Activated naive CD8-positive, alpha-beta T cell treated with anti-CD3 and anti-CD28 coated beads, Interleukin-2, amount 50 U/mL, for 24 hours (primary cell): ENCODE measurements around the gene TNFAIP8.

Experiments used
- ATAC-seq: fragments of 150-1000 bp; cut with Tn5 transposase; one replicate; pipeline ENCODE4 v1.10.0; 2021
- DNase-seq: peaks from one replicate; pipeline ENCODE4 v3.0.0; 2021
- H3K27ac Mint-ChIP-seq: one replicate; pipeline ENCODE4 v1.8.0; 2021; ENCODE audit warnings: mild to moderate bottlenecking, mixed read lengths
- H3K27me3 Mint-ChIP-seq: one replicate; pipeline ENCODE4 v1.8.0; 2021; ENCODE audit warnings: mixed read lengths
- H3K36me3 Mint-ChIP-seq: one replicate; pipeline ENCODE4 v1.8.0; 2021; ENCODE audit warnings: low read depth, mixed read lengths
- H3K4me1 Mint-ChIP-seq: one replicate; pipeline ENCODE4 v1.8.0; 2021; ENCODE audit warnings: mixed read lengths
- H3K4me3 Mint-ChIP-seq: one replicate; pipeline ENCODE4 v1.8.0; 2021; ENCODE audit warnings: mild to moderate bottlenecking, moderate library complexity, mixed read lengths
- H3K9me3 Mint-ChIP-seq: one replicate; pipeline ENCODE4 v1.8.0; 2021; ENCODE audit warnings: mixed read lengths

Gene TNFAIP8

DNA sequence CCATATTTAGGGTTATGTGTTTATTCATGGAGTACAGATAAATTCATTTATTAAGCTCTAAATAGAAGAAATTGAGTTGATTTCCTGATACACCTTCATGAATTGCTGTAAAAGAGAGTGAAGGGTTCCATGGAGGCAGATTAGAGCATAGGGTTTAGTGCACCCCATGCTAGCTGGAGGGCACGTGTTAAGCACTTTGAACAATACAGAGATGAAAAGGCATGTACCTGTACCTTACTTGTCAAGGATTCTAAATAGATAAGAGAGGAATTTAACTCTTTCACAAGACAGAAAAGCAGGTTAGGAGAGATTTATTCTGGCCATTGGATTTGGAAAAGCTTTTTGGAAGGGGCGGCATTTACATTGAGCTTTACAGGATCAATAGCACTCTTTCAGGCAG, 23.3 kb downstream of the TNFAIP8 start:
- Mint-ChIP-seq H3K4me1 (peaks cover 88% of the 10 kb centered on the region), H3K9me3 (no peaks in the 10 kb centered on the region), H3K27ac (peak overlapping the region; percentile 77), H3K27me3 (no peaks in the 10 kb centered on the region), H3K36me3 (peaks cover 59% of the 10 kb centered on the region), H3K4me3 (no peak overlapping the region)
- ATAC-seq (no peak), DNase-seq (no peak)

DNA sequence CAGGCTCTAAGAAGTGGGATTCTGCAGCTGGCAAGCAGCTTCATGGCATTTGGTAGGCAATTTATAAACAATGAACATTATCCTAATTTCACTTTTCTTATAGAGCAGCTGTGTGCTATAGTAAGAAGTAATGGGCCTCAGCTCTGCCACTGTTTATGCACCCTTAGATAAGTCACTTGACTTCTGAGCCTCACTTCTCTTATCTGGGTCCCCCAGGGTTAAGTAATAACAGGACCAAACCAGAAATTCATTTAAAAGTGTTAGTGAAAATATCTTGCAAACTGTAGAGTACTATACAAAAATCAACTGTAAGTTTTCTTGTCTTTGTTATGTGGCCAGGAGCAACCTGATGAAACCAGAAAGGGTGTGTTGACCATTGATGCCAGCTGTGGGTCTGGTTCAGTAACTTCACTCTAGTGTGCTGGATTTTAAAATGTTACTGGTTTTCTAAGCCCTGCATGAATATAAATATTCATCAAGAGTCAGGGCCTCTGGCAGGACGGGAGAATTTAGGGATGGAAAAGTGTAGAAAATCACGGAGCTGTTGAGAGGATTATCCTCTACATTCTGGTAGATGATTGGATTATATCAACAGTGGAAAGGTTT, 24.2 kb downstream of the TNFAIP8 start:
- Mint-ChIP-seq H3K27me3 (no peaks in the 10 kb centered on the region), H3K27ac (peak overlapping the region; percentile 77), H3K36me3 (peaks cover 58% of the 10 kb centered on the region), H3K4me1 (peaks cover 88% of the 10 kb centered on the region), H3K4me3 (no peak overlapping the region), H3K9me3 (no peaks in the 10 kb centered on the region)
- no peak for DNase-seq
- no peak for ATAC-seq

DNA sequence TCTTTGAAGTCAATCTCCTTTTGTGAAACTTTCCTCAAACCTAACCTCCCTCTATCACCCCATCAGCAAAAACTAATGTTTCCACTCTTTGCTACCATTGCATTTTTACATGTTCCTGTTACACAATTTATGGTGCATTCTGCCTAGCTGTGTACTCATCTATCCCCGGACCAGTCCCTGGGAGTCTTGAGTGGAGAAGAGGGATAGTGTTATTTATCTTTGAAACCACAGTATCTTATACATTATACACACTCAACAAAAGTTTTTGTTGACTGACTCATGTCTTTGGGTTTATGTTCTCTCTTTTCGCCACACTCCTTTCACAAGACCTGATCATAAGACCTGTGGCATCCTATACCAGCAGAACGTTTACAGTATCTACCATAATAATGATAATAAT, 26.4 kb downstream of the TNFAIP8 start:
- H3K27ac Mint-ChIP-seq: peak overlapping the region; percentile 75
- DNase-seq (no peak), ATAC-seq (no peak)
- no peak overlapping the region for H3K4me3 Mint-ChIP-seq
- H3K27me3 Mint-ChIP-seq: no peaks in the 10 kb centered on the region
- no peaks in the 10 kb centered on the region for H3K9me3 Mint-ChIP-seq
- H3K4me1 Mint-ChIP-seq: peaks cover 97% of the 10 kb centered on the region
- peaks cover 60% of the 10 kb centered on the region for H3K36me3 Mint-ChIP-seq

DNA sequence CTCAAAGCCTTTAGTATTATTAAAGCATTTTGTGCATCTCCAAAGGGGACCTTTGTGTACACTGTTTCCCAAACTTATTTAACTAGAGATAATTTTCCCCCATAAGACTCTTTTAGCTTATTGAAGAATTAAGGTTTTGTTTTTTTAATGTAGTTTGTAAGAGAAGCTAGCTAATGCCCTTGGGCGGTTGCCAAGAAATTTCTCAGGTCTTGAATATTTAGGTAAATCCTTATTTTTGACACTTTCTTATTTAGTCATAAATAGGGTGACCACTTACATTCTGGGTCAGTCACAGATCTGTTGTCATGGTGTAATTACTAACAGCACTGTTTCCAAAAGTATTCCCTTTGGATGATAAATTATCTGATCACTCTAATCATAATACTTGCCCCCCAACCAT, 27.2 kb downstream of the TNFAIP8 start:
- Mint-ChIP-seq H3K4me1 (peaks cover 97% of the 10 kb centered on the region), H3K4me3 (no peak overlapping the region), H3K27ac (peak overlapping the region; percentile 91), H3K27me3 (no peaks in the 10 kb centered on the region), H3K36me3 (peaks cover 55% of the 10 kb centered on the region), H3K9me3 (no peaks in the 10 kb centered on the region)
- ATAC-seq: no peak
- DNase-seq: no peak

DNA sequence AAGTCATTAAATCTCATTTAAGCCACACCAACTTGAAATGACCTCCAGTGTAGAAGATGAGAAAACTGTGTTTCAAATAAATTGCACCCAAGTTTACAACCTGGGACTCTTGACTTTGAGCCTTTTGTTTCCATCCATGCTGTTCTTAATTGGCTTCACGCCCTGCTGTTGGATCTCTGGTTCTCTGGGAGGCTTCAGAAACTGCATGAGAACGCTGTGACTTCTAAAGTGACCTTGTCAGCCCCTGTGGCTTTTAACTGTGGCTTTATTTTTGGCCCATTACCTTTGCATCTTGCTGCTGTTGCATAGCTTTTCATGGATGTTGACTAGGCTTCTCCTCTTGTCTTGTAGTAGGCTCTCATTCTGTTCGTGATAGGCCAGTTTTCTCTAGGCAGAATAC, 29.3 kb downstream of the TNFAIP8 start:
- Mint-ChIP-seq H3K4me1 (peaks cover 96% of the 10 kb centered on the region), H3K27ac (peak overlapping the region; percentile 91), H3K9me3 (no peaks in the 10 kb centered on the region), H3K27me3 (no peaks in the 10 kb centered on the region), H3K36me3 (peaks cover 59% of the 10 kb centered on the region), H3K4me3 (peak overlapping the region; percentile 22)
- no peak for ATAC-seq
- no peak for DNase-seq

DNA sequence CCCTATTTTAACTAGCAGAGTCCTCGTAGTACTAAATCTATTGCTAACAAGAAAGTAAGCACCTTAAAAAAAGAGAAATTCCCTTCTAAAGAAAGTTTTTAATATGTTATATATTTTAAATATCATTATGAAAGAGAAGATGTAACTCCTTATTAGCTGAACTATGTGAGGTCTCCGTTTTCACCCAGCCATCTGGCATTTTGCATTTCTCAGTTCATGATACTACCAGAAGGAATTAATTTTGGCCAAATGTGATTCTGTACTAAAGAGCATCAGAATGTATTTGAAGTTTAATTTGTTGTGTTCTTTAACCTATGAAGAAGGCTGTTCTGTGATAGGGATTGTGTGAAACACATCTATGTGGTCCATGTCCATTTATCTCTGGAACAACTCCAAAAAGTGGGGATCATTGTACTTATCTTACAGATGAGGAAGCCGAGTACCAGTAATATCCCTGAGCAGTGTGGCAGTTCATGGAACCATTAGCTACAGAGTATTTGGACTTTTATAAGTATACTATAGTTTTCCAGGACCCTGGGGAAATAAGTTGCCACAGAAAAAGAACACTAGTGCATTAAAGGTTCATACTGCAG, 29.8 kb downstream of the TNFAIP8 start:
- no peak for ATAC-seq
- DNase-seq: no peak
- H3K27me3 Mint-ChIP-seq: no peaks in the 10 kb centered on the region
- H3K4me1 Mint-ChIP-seq: peaks cover 97% of the 10 kb centered on the region
- H3K36me3 Mint-ChIP-seq: peaks cover 59% of the 10 kb centered on the region
- no peak overlapping the region for H3K4me3 Mint-ChIP-seq
- peak overlapping the region; percentile 91 for H3K27ac Mint-ChIP-seq
- H3K9me3 Mint-ChIP-seq: no peaks in the 10 kb centered on the region

DNA sequence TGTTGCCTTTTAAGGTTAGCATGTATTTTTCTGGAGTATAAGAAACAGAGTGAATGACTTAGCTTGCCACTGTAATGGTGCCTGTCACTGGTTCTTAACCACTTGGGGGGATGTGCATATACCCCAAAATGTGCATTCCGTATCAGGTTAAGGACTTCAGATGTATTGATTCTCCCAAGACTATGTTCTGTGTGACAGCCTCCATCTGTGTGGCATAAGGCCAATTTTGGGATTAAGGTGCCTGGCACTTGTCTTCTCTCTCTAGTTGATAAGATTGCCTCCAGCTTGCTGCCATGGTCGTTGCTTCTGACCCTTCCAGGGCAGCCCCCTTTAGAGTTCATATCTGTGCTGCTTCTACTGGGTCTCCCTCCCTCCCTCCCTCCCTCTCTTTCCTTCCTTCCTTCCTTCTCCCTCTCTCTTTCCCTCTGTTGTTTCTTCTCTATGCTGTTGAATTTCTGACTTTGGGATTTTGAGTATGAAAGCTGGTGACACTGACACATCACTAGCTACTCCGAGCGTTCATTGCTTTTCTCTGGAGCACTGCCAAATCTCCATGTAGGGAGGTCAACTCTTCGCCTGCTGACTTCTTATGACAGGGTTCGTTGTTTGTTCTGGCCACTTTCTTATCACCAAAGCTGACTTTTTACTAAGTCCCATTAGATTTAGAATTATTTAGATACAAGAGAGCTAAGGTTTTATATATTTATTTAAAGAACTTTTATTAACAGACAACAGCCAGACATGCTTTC, 31.0 kb downstream of the TNFAIP8 start:
- no peaks in the 10 kb centered on the region for H3K9me3 Mint-ChIP-seq
- H3K27me3 Mint-ChIP-seq: no peaks in the 10 kb centered on the region
- H3K4me3 Mint-ChIP-seq: no peak overlapping the region
- H3K4me1 Mint-ChIP-seq: peaks cover 95% of the 10 kb centered on the region
- peak overlapping the region; percentile 91 for H3K27ac Mint-ChIP-seq
- DNase-seq (no peak), ATAC-seq (no peak)
- peaks cover 62% of the 10 kb centered on the region for H3K36me3 Mint-ChIP-seq

DNA sequence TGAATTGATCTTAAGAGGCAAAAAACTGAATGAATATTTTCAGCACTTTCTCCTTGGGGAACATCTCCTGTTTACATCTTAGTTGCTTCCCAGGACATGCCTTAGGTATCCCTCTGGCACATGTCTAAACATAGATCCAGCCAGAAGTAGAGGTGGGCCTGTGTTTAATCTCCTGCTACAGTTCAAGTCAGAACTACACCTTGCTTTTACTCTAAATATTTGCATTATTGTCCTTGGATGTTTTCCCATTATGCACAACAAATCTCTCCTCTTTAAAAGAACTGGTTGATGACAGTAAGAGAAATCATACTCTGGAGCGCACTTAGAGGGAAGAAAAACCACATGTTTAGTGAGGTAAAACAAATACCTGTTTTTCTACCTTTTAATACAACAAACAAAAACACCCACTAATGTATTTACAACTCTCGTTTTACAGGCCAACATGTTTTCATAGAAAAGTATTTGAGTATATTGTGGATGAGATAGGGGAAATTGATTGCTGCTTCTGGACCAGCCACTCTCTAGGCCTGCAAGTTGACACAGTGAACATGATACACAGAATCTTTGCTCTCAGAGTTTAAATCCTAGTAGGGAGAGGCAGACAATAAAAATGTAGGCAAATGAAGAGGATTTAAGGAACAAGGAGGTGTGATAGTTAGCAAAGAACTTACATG, 32.3 kb downstream of the TNFAIP8 start:
- peaks cover 96% of the 10 kb centered on the region for H3K4me1 Mint-ChIP-seq
- ATAC-seq (no peak), DNase-seq (no peak)
- H3K4me3 Mint-ChIP-seq: no peak overlapping the region
- H3K9me3 Mint-ChIP-seq: no peaks in the 10 kb centered on the region
- peaks cover 69% of the 10 kb centered on the region for H3K36me3 Mint-ChIP-seq
- no peaks in the 10 kb centered on the region for H3K27me3 Mint-ChIP-seq
- peak overlapping the region; percentile 91 for H3K27ac Mint-ChIP-seq

DNA sequence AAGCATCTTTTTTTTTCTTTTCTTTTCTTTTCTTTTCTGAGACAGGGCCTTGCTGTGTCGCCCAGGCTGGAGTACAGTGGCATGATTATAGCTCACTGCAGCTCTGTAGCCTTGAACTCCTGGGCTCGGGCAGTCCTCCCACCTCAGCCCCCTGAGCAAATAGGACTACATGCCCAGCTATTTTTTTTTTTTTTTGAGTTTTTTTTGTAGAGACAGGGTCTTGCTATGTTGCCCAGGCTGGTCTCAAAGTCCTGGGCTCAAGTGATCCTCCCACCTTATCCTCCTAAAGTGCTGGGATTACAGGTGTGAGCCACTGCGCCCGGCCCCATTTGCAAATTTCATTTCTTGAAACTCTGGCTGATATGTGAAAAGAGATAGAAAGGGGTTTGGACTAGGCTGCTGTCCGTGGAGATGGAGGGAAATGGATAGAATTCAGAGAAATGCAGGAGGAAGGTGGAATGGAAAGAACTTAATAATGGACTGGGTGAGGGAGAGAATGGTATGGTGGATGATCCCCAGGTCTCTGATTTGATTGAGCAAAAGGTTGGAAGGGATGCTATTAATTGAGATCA, 32.9 kb downstream of the TNFAIP8 start:
- no peak for ATAC-seq
- H3K36me3 Mint-ChIP-seq: peaks cover 70% of the 10 kb centered on the region
- no peaks in the 10 kb centered on the region for H3K27me3 Mint-ChIP-seq
- H3K9me3 Mint-ChIP-seq: no peaks in the 10 kb centered on the region
- H3K4me1 Mint-ChIP-seq: peaks cover 96% of the 10 kb centered on the region
- peak overlapping the region; percentile 7 for H3K4me3 Mint-ChIP-seq
- no peak for DNase-seq
- H3K27ac Mint-ChIP-seq: peak overlapping the region; percentile 91

DNA sequence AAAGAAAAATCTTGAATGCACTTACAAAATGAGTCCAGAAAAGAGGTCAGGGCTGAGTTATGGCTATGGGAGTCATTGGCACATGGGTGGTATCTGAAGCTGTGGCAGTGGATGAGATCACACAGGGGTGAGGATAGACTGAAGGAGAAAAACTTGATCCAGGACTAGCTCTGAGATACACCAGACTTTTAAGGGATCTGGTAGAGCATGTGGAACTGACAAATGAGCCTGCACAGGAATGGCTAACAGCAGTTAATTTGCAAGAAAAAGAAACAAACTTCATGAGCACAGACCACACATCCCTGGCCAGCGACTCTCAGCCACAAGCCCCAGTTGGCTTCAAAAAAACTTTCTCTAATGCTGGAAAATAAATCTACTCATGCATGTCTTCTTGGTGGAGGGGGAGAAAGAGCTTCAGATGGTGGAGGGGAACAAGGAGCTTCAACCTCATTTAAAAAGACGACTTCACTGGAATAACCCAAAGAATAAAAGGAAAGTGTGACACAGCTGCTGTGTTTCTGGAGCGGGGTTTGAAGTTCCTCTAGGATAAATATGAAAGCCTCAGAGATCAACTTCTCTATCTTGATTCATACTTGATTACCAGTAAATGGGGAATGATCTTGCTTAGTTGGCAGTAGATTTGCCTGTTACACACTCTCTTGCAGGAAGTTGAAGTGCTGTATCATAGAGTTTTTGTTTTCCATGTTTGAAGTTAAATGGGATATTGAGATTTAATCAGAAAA, 33.6 kb downstream of the TNFAIP8 start:
- ATAC-seq (peak; percentile 66), DNase-seq (no peak)
- peaks cover 96% of the 10 kb centered on the region for H3K4me1 Mint-ChIP-seq
- H3K27ac Mint-ChIP-seq: peak overlapping the region; percentile 89
- H3K27me3 Mint-ChIP-seq: no peaks in the 10 kb centered on the region
- H3K9me3 Mint-ChIP-seq: no peaks in the 10 kb centered on the region
- H3K4me3 Mint-ChIP-seq: peak overlapping the region; percentile 7
- H3K36me3 Mint-ChIP-seq: peaks cover 72% of the 10 kb centered on the region

DNA sequence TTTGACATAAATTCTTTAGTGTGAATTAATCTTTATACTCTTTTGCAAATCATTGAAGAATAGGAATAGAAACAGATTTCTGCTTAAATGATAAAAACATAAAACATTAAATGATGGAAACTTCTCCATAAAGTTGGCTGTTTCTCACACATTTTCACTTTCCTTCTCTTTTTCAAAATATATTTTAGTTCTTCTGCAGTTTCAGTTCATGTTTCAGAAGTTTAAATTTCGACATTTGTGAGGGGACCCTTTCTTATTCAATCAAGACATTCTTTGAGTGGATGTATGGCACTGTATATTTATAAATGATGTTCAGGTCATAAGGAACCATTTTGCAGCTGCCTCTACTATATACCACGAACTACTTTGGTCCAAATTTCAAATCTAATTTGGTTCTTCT, 34.6 kb downstream of the TNFAIP8 start:
- H3K4me3 Mint-ChIP-seq: no peak overlapping the region
- no peaks in the 10 kb centered on the region for H3K9me3 Mint-ChIP-seq
- H3K4me1 Mint-ChIP-seq: peaks cover 96% of the 10 kb centered on the region
- H3K36me3 Mint-ChIP-seq: peaks cover 76% of the 10 kb centered on the region
- no peak for ATAC-seq
- DNase-seq: no peak
- no peaks in the 10 kb centered on the region for H3K27me3 Mint-ChIP-seq
- H3K27ac Mint-ChIP-seq: peak overlapping the region; percentile 89

DNA sequence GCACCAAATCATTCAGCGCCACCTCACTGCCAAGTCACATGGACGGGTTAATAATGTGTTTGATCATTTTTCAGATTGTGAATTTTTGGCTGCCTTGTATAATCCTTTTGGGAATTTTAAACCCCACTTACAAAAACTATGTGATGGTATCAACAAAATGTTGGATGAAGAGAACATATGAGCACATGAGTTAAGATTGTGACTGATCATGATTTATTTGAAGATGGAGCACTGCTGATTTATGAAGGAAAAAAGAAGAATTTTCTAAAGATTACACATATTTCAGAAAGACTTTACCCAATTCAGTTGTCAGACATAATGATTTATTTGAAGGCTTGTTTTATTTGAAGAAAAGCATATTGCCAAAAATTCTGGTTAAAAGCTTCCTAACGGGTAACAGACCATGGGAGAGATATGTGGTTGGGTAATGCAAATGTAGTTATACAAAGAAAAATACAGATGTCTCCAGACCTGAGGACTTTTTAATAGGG, 37.4 kb downstream of the TNFAIP8 start:
- DNase-seq: no peak
- no peak for ATAC-seq
- Mint-ChIP-seq H3K27me3 (no peaks in the 10 kb centered on the region), H3K4me3 (peak overlapping the region; percentile 59), H3K9me3 (no peaks in the 10 kb centered on the region), H3K27ac (peak overlapping the region; percentile 93), H3K36me3 (peaks cover 77% of the 10 kb centered on the region), H3K4me1 (peaks cover 96% of the 10 kb centered on the region)

DNA sequence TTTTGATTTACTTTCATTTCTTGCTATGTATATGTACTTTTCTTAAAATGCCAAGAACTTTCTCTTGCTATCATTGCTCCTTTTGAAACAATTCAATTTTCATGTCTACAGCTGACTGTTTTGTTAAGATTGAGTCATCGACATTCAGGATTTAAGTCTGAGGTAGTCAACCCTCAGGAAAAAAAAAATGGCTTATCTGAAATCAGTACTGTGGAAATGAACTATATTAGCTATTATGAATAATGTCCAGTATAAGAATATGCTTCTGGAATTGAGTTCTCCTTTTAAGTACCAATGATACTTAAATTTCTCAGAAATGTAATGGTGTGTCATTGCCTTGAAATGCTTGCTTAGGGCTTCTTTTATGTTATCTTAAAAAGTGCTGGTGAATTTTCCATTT, 37.9 kb downstream of the TNFAIP8 start:
- H3K27me3 Mint-ChIP-seq: no peaks in the 10 kb centered on the region
- H3K4me1 Mint-ChIP-seq: peaks cover 97% of the 10 kb centered on the region
- H3K36me3 Mint-ChIP-seq: peaks cover 77% of the 10 kb centered on the region
- H3K4me3 Mint-ChIP-seq: peak overlapping the region; percentile 59
- H3K27ac Mint-ChIP-seq: peak overlapping the region; percentile 93
- no peak for DNase-seq
- ATAC-seq: no peak
- H3K9me3 Mint-ChIP-seq: no peaks in the 10 kb centered on the region
